GM06990 (cell line): ENCODE results near the gene CMSS1.

Experiments
- DNase-seq: peaks from one replicate; pipeline ENCODE4 v3.0.0-alpha.2; 2011; ENCODE audit not compliant: insufficient read length; ENCODE audit errors: extremely low read depth
- H3K27me3 ChIP-seq: replicated peaks from 2 replicates; pipeline ENCODE4 v1.6.0; 2011; ENCODE audit warnings: low read length; ENCODE audit not compliant: control insufficient read depth, insufficient read depth
- H3K36me3 ChIP-seq: 2 replicates; pipeline ENCODE4 v1.5.1; 2011; ENCODE audit warnings: low read length; ENCODE audit not compliant: control insufficient read depth, insufficient read depth
- H3K4me3 ChIP-seq: replicated peaks from 2 replicates; pipeline ENCODE4 v1.5.1; 2011; ENCODE audit warnings: low read depth, mild to moderate bottlenecking, control low read depth, low read length
- TF ChIP-seq, protein P1 (sequence below): IDR thresholded peaks from 2 replicates; pipeline ENCODE4 v1.5.1; 2011; ENCODE audit warnings: low read length, control low read depth, mild to moderate bottlenecking, inconsistent platforms; ENCODE audit not compliant: insufficient read depth, poor library complexity, severe bottlenecking

The CMSS1 gene

GRCh38 chr3:100081311-100081710 is 263.6 kb downstream of the CMSS1 start:
- H3K36me3 ChIP-seq, result no peaks in the 10 kb centered on the region
- DNase-seq, result no peak
- H3K4me3 ChIP-seq, result no peak overlapping the region
- TF ChIP-seq, protein P1, sequence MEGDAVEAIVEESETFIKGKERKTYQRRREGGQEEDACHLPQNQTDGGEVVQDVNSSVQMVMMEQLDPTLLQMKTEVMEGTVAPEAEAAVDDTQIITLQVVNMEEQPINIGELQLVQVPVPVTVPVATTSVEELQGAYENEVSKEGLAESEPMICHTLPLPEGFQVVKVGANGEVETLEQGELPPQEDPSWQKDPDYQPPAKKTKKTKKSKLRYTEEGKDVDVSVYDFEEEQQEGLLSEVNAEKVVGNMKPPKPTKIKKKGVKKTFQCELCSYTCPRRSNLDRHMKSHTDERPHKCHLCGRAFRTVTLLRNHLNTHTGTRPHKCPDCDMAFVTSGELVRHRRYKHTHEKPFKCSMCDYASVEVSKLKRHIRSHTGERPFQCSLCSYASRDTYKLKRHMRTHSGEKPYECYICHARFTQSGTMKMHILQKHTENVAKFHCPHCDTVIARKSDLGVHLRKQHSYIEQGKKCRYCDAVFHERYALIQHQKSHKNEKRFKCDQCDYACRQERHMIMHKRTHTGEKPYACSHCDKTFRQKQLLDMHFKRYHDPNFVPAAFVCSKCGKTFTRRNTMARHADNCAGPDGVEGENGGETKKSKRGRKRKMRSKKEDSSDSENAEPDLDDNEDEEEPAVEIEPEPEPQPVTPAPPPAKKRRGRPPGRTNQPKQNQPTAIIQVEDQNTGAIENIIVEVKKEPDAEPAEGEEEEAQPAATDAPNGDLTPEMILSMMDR, result no peak
- H3K27me3 ChIP-seq, result no peaks in the 10 kb centered on the region

DNA sequence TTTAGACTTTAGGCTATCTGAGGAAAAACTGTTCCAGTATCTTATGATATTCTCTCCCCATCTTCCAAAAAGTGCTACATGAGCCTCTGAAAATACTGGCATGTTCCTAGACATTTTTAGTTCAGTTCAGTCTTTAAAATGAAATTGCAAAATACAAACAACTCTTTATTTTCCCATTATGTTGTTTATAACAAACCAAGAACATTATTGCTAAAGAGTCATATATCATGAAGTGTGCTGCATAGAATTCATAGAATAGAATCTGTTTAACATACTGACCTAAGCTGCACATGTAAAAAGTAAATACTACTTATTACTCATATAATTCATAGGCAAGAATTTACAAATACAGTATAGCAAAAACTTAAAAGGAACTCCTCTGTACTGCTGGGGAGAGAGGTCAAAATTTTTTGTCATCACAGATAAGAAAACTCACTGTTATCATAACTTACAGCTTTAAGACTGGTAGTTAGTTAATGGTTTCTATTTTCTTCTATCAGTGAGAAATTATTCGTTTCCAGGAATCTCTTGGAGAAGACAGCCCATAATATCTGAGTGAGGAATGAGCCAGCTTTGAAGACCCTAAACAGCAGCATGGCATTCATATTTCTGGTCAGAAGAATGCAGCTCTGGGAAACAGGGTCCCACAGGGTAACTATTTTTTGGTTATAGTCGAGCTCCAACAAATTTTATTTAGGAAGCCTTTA is 264.5 kb downstream of the CMSS1 start:
- H3K4me3 ChIP-seq, result no peak overlapping the region
- DNase-seq, result no peak
- TF ChIP-seq, protein P1, result no peak
- no peaks in the 10 kb centered on the region for H3K27me3 ChIP-seq
- H3K36me3 ChIP-seq, result no peaks in the 10 kb centered on the region

DNA sequence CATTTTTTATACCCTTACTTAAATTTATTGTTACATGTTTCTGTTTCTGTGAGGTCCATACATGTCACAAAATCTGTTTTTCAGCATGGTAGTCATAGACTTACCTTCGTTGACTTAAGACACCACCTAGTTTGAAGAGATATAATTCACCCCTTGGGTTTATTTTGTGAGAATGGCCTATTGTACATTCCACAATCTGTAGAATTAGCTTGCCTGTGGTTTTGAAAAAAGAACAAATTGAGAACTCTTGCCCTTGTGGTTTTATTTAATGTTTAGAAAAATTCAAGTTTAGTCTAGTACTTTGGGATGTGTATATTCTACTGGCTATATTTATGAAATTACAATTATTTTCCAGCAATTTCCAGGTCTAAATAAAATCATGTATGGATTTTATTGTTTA is 265.1 kb downstream of the CMSS1 start:
- Histone ChIP-seq H3K4me3 (no peak overlapping the region), H3K27me3 (no peaks in the 10 kb centered on the region), H3K36me3 (no peaks in the 10 kb centered on the region)
- no peak for DNase-seq
- TF ChIP-seq, protein P1, result no peak

- TF ChIP-seq, protein P1, result no peak
- no peak overlapping the region for H3K4me3 ChIP-seq
- no peak for DNase-seq
These were observed 265.5 kb downstream of the CMSS1 start for GRCh38 chr3:100083209-100083608.

GRCh38 chr3:100084100-100084806 is 266.6 kb downstream of the CMSS1 start:
- TF ChIP-seq, protein P1, result no peak
- no peak for DNase-seq
- Histone ChIP-seq H3K27me3 (no peaks in the 10 kb centered on the region), H3K4me3 (no peak overlapping the region), H3K36me3 (no peaks in the 10 kb centered on the region)

More at GRCh38 chr3:100083209-100083608, 265.5 kb downstream of the CMSS1 start:
- Histone ChIP-seq H3K36me3 (no peaks in the 10 kb centered on the region), H3K27me3 (no peaks in the 10 kb centered on the region)
